Prostate gland (tissue), 2 donors: ENCODE results near the gene SPI1. TPM values are rescaled to one million over a fixed set of nuclear protein-coding genes. Genes with fewer than 3 reads are reported as not detected.

ENCODE experiments used
- DNase-seq: peaks from one replicate; pipeline ENCODE4 v3.0.0-alpha.2; 2019; ENCODE audit warnings: low spot score
- H3K27ac ChIP-seq, 2 donors: fragments of 200-600 bp; sonication (generic); 2 replicates each; pipeline ENCODE4 v1.5.1; 2017 to 2019
- H3K27me3 ChIP-seq: fragments of 200-600 bp; sonication (generic); replicated peaks from 2 replicates; pipeline ENCODE4 v1.5.1; 2019; ENCODE audit not compliant: insufficient read depth
- H3K36me3 ChIP-seq, 2 donors: fragments of 200-600 bp; sonication (generic); 1 replicate in 1 of 2; 2 replicates in 1 of 2; pipeline versions ENCODE4 v1.5.1 to v1.8.1; 2017 to 2019
- H3K4me1 ChIP-seq: fragments of 200-600 bp; sonication (generic); replicated peaks from 2 replicates; pipeline ENCODE4 v1.5.1; 2019
- H3K4me3 ChIP-seq, 2 donors: fragments of 200-600 bp; sonication (generic); 2 replicates each; pipeline ENCODE4 v1.5.1; 2017 to 2019
- H3K9me3 ChIP-seq: fragments of 200-600 bp; sonication (generic); 2 replicates; pipeline ENCODE4 v1.5.1; 2017
- CTCF ChIP-seq, 4 experiments: fragments of 200-600 bp in 2 of 4; fragments of 450-650 bp in 2 of 4; sonication (generic) in 2 of 4; IDR thresholded peaks; 1 replicate in 3 of 4; 2 replicates in 1 of 4; pipeline ENCODE4 v1.5.1; 2016 to 2019; ENCODE audit warnings: antibody characterized with exemption in 4 of 4, mild to moderate bottlenecking in 2 of 4, moderate library complexity in 2 of 4
- POLR2A ChIP-seq: fragments of 450-650 bp; IDR thresholded peaks from one replicate; pipeline ENCODE4 v1.6.1; 2016; ENCODE audit warnings: antibody characterized with exemption, mild to moderate bottlenecking
- POLR2AphosphoS5 ChIP-seq: sonication (generic); formaldehyde crosslinking; IDR thresholded peaks from one replicate; pipeline ENCODE4 v1.6.1; 2017; ENCODE audit warnings: antibody characterized with exemption
- WGBS: methylation state at CpG from one replicate; pipeline ENCODE4 v1.1.5; 2018; 5-methylcytosine and 5-hydroxymethylcytosine counted together
- intact Hi-C: fragments of 100-400 bp; cut with DNase I; formaldehyde crosslinking; loops from one replicate; pipeline ENCODE4 v1.14.2; 2022
- total RNA-seq, 2 donors: library from RNA; depleted of rRNA; stranded (reverse); fragments of >200 nt; gene quantifications; one replicate each; pipeline ENCODE4 v1.1.0, GENCODE V29; 2016

The SPI1 gene
- total RNA-seq, 2 donors from 2014 or later, result 6.8 to 13.4 TPM

- TF ChIP-seq CTCF (IDR thresholded peaks at IDR 0.05), result no peak
- no peak for TF ChIP-seq POLR2A
- Histone ChIP-seq H3K36me3 (no peaks in the 10 kb centered on the region), H3K4me1 (no peaks in the 10 kb centered on the region), H3K4me3 (no peak overlapping the region), H3K9me3 (no peaks in the 10 kb centered on the region), H3K27ac (no peak overlapping the region), H3K27me3 (no peaks in the 10 kb centered on the region)
- 84% methylated on average over 14 of the region's 14 CpGs for WGBS
- DNase-seq, result no peak
- intact Hi-C loops, result no loop called here
Measured at GRCh38 chr11:47392546-47393162, 14.3 kb upstream of the SPI1 start.

GRCh38 chr11:47391711-47392432, 13.5 kb upstream of the SPI1 start:
- no peaks in the 10 kb centered on the region for H3K4me1 ChIP-seq
- no peak for DNase-seq
- no peaks in the 10 kb centered on the region for H3K36me3 ChIP-seq
- no peak overlapping the region for H3K4me3 ChIP-seq
- H3K9me3 ChIP-seq, result no peaks in the 10 kb centered on the region
- H3K27ac ChIP-seq, result no peak overlapping the region
- intact Hi-C loops, result no loop called here
- 91% methylated on average over 16 of the region's 16 CpGs for WGBS
- H3K27me3 ChIP-seq, result no peaks in the 10 kb centered on the region
- TF ChIP-seq POLR2A (no peak), CTCF (IDR thresholded peaks at IDR 0.05) (no peak), POLR2AphosphoS5 (no peak)

GRCh38 chr11:47391077-47391583, 12.8 kb upstream of the SPI1 start:
- no peaks in the 10 kb centered on the region for H3K4me1 ChIP-seq
- 71% methylated on average over 11 of the region's 11 CpGs for WGBS
- H3K4me3 ChIP-seq, result no peak overlapping the region
- no peaks in the 10 kb centered on the region for H3K9me3 ChIP-seq
- no peak for DNase-seq
- no peaks in the 10 kb centered on the region for H3K36me3 ChIP-seq
- H3K27me3 ChIP-seq, result no peaks in the 10 kb centered on the region
- intact Hi-C loops, result no loop called here
- H3K27ac ChIP-seq, result no peak overlapping the region
- TF ChIP-seq POLR2AphosphoS5 (no peak), CTCF (IDR thresholded peaks at IDR 0.05) (no peak), POLR2A (no peak)

GRCh38 chr11:47390422-47390760, 12.0 kb upstream of the SPI1 start:
- no peak for TF ChIP-seq CTCF (IDR thresholded peaks at IDR 0.05)
- no peak for TF ChIP-seq POLR2A
- Histone ChIP-seq H3K4me3 (no peak overlapping the region), H3K27me3 (no peaks in the 10 kb centered on the region), H3K4me1 (no peaks in the 10 kb centered on the region), H3K27ac (no peak overlapping the region), H3K36me3 (no peaks in the 10 kb centered on the region), H3K9me3 (no peaks in the 10 kb centered on the region)
- DNase-seq, result no peak
- 94% methylated on average over 6 of the region's 6 CpGs for WGBS
- intact Hi-C loops, result no loop called here
